ENCODE results near the gene RABIF. TPM values are rescaled to one million over a fixed set of nuclear protein-coding genes. Genes with fewer than 3 reads are reported as not detected.
A peak's percentile ranks its signal among the peaks of the same experiment; 100 is the strongest.

Gene RABIF
- total RNA-seq, 1 donor from 2014 or later, result 7.4 TPM

DNA sequence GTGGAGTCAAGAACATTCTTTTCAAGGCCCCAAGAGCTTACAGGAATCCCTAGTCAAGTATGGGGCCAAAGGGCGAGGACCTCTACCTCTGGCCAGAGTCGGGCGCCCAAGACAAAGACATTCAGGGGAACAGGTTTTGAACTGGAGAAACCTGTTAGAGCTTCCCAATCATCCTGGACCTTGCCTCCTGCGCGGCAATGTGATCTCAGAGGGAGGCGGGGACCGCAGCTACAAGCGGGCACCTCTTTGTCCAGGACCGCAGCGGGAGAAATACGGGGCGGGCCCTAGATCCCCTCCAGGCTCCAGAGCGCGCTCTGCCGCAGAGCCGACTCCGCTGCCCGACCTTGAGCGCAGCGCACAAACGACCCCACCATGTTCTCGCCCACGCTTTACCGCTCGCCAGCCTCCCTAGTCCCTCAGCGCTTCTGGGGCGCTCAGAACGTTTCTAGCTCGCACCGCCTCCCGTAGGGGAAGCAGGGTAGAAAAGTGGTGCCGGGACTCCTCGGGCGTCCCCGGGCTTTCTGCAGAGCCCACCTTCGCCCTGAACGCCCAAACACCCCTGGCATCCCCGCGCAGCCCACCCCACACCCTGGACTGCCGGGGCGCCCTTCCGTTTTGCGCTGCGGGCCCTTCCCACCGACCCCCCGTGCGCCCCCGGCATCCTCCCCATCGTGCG is 28.1 kb downstream of the RABIF start:
- intact Hi-C loops (cut with DNase I), result no loop called here
- Histone ChIP-seq H3K4me3 (peak overlapping the region; percentile 60 to 69), H3K36me3 (no peaks in the 10 kb centered on the region), H3K27ac (peak overlapping the region; percentile 8), H3K4me1 (peaks cover 15% of the 10 kb centered on the region), H3K9me3 (no peaks in the 10 kb centered on the region), H3K27me3 (no peaks in the 10 kb centered on the region)
- DNase-seq (ENCODE audit: extremely low spot score in 2 of 2), result no peak
- TF ChIP-seq POLR2A (IDR thresholded peaks at IDR 0.05), result no peak
- TF ChIP-seq, protein P1, sequence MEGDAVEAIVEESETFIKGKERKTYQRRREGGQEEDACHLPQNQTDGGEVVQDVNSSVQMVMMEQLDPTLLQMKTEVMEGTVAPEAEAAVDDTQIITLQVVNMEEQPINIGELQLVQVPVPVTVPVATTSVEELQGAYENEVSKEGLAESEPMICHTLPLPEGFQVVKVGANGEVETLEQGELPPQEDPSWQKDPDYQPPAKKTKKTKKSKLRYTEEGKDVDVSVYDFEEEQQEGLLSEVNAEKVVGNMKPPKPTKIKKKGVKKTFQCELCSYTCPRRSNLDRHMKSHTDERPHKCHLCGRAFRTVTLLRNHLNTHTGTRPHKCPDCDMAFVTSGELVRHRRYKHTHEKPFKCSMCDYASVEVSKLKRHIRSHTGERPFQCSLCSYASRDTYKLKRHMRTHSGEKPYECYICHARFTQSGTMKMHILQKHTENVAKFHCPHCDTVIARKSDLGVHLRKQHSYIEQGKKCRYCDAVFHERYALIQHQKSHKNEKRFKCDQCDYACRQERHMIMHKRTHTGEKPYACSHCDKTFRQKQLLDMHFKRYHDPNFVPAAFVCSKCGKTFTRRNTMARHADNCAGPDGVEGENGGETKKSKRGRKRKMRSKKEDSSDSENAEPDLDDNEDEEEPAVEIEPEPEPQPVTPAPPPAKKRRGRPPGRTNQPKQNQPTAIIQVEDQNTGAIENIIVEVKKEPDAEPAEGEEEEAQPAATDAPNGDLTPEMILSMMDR (IDR thresholded peaks at IDR 0.05), result no peak
- no peak for TF ChIP-seq POLR2AphosphoS5 (IDR thresholded peaks at IDR 0.05; ENCODE audit: insufficient read depth in 1 of 2, low read depth in 1 of 2)

DNA sequence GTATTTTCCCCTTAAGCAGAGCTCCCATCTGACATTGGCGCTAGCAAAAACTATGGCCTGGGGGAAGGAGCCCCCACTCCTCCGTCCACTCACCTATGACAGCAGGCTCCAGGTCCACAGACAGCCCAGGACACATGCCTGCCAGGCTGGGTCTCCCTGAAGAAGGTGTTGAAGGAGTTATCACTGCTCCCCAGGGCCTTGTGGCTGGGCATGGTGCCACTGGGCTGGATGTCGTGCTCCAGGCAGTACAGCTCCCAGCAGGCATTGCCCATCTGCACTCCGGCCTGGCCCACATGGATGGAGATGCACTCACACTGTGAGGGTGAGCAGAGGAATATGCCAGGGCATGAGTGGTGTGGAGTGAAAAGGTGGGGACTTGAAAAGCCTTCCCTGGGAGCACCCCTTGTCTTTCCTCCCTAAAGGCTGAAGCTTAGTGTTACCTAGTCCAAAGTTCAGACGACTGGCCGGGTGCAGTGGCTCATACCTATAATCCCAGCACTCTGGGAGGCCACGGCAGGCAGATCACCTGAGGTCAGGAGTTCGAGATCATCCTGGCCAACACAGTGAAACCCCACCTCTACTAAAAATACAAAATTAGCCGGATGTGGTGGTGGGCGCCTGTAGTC is 30.0 kb downstream of the RABIF start:
- TF ChIP-seq, protein P1 (IDR thresholded peaks at IDR 0.05), result no peak
- TF ChIP-seq POLR2A (IDR thresholded peaks at IDR 0.05) (no peak), POLR2AphosphoS5 (IDR thresholded peaks at IDR 0.05; ENCODE audit: insufficient read depth in 1 of 2, low read depth in 1 of 2) (no peak)
- peak in 1 of 2 donors; percentile 90 for DNase-seq (ENCODE audit: extremely low spot score in 2 of 2)
- Histone ChIP-seq H3K4me3 (no peak overlapping the region), H3K4me1 (peaks cover 15% of the 10 kb centered on the region), H3K27me3 (no peaks in the 10 kb centered on the region), H3K9me3 (no peaks in the 10 kb centered on the region), H3K27ac (peak overlapping the region; percentile 30), H3K36me3 (no peaks in the 10 kb centered on the region)
- intact Hi-C loops (cut with DNase I), result no loop called here

DNA sequence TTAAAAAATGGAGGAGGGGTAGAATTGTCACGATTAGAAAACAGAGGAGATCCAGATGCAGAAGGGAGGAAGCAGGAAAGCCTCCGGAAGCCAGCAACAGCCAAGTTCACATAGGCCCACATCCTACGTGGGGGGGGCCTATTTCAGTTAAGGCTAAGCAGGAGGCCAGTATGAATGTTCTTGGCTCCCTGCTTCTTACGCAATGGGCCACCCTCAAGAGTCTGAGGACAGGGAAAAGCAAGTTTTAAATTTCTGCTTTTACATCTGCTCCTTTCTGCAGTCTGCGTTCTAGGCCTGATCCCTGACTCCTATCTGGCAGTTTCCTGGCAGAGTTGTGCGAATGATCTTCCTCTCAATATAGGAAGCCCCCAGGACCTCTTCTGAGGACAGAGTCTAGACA is 30.6 kb downstream of the RABIF start:
- no peaks in the 10 kb centered on the region for H3K9me3 ChIP-seq
- intact Hi-C loops (cut with DNase I), result no loop called here
- peak in 1 of 2 donors; percentile 91 for DNase-seq (ENCODE audit: extremely low spot score in 2 of 2)

DNA sequence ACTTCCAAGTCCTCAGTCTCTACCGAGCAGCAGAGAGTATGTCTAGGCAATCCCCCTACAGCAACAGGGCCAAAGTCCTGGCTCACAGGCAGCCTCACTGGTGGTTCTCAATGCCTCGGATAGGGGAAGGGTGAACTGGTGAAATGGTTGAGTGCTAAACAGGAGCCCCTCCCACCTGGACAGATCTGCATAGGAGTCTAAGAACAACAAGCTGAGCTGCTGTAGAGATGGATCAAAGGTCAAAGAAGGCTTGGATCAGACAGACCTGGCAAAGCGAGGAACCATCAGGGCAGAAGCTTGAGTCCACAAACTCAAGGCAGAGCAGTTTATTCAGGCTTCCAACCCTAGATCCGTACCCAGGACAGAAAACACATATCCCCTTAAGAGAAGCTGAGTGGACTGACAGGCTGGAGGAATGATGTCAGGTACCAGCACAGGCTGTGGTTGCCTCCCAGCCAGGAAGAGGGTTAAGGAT is 31.8 kb downstream of the RABIF start:
- Histone ChIP-seq H3K4me1 (peaks cover 14% of the 10 kb centered on the region), H3K36me3 (no peaks in the 10 kb centered on the region), H3K27ac (no peak overlapping the region), H3K9me3 (no peaks in the 10 kb centered on the region), H3K4me3 (no peak overlapping the region), H3K27me3 (no peaks in the 10 kb centered on the region)
- DNase-seq (ENCODE audit: extremely low spot score in 2 of 2), result no peak
- intact Hi-C loops (cut with DNase I), result no loop called here
- TF ChIP-seq POLR2A (IDR thresholded peaks at IDR 0.05) (no peak), POLR2AphosphoS5 (IDR thresholded peaks at IDR 0.05; ENCODE audit: insufficient read depth in 1 of 2, low read depth in 1 of 2) (no peak)
- TF ChIP-seq, protein P1 (IDR thresholded peaks at IDR 0.05), result no peak

More for the DNA sequence above, 30.6 kb downstream of the RABIF start:
- no peaks in the 10 kb centered on the region for H3K36me3 ChIP-seq
- H3K27ac ChIP-seq, result peak overlapping the region; percentile 30
- no peak overlapping the region for H3K4me3 ChIP-seq
- H3K4me1 ChIP-seq, result peaks cover 15% of the 10 kb centered on the region
- TF ChIP-seq, protein P1 (IDR thresholded peaks at IDR 0.05), result no peak
- TF ChIP-seq POLR2A (IDR thresholded peaks at IDR 0.05), result no peak
- no peak for TF ChIP-seq POLR2AphosphoS5 (IDR thresholded peaks at IDR 0.05; ENCODE audit: insufficient read depth in 1 of 2, low read depth in 1 of 2)
- no peaks in the 10 kb centered on the region for H3K27me3 ChIP-seq

DNA sequence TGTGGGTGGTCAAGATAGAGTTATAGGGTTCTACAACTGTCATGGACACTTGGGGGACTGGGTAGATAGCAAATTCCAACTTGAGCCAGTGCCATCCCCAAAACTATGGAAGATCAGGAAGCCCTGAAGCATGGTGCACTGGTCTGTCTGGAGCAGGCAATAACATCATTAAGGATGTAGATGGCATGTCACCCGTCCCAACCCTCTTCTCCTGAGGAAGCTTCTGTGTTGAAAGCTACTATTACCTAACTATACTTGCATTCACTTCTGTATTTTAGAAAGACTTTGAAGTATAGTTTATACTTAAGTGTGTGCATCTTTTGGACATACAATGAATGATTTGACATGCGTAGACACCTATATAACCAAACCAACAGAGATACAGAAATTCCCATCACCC is 32.9 kb downstream of the RABIF start:
- Histone ChIP-seq H3K4me1 (peaks cover 9% of the 10 kb centered on the region), H3K9me3 (no peaks in the 10 kb centered on the region), H3K36me3 (no peaks in the 10 kb centered on the region), H3K27ac (no peak overlapping the region), H3K27me3 (no peaks in the 10 kb centered on the region), H3K4me3 (no peak overlapping the region)
- no peak for TF ChIP-seq POLR2AphosphoS5 (IDR thresholded peaks at IDR 0.05; ENCODE audit: insufficient read depth in 1 of 2, low read depth in 1 of 2)
- TF ChIP-seq, protein P1 (IDR thresholded peaks at IDR 0.05), result no peak
- no peak for TF ChIP-seq POLR2A (IDR thresholded peaks at IDR 0.05)
- no peak for DNase-seq (ENCODE audit: extremely low spot score in 2 of 2)
- intact Hi-C loops (cut with DNase I), result no loop called here

Data from vagina (tissue), 2 donors.